ENCODE measurements around the gene GIMAP4.
"Not testable (repeated sequence)": the region's sequence is repeated elsewhere in the genome, so short reads cannot be mapped to it uniquely, and the experiment has no call there.

The GIMAP4 gene

DNA sequence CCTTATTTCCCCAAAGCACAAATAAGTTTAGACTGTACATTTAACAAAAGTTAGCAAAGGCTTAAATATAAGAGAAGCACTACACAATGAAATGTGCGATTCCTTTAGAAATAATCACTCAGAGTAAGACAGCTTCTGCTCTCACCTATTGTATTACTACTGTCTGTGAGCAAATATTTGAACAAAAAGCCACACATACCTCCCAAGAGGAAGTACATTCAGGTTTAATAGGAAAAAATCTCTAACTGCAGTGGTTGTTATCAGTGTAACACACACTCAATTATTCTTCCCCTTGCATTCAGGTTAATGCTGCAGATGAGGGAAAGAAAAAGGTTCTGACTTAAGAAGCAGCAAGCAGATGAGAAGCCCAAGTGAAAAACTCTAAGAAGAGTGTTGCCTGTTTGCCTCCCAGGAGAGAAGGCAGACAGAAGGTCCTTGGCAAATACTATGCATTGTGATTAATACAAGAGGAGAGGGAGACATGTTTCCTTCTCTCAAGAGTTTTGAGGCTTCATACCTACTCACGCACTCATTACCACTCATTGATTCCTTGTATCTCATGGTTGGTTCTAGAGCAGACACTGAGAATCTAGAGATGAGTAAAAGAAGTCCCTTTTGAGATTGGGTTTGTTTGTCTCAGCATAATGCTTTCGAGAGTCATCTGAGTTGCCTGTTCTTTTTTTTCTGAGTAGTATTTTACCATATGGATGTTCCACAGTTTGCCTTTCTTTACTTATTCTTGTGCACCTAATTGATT is 13.6 kb downstream of the GIMAP4 start:
- DNase-seq (ENCODE audit: low spot score): no peak

DNA sequence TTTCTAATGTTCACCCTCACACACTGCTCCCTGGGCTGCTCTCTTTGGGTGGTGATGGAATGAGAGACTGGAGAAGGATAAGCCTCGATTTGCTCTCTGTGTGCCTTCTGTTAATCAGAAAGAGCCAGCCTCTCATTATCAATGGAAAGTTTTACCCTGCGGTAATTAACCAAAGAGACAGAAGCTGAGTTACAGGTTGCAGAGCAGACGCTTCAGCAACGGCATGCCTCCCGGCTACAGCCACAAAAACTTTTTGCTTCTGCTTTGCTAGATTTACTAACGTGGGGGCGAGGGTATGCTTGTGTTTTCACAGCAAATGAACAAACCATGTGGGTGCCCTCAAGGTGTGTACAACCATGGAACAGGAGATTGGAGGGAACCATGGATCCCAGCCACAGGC is 18.0 kb downstream of the GIMAP4 start:
- no peak for DNase-seq (ENCODE audit: low spot score)

DNA sequence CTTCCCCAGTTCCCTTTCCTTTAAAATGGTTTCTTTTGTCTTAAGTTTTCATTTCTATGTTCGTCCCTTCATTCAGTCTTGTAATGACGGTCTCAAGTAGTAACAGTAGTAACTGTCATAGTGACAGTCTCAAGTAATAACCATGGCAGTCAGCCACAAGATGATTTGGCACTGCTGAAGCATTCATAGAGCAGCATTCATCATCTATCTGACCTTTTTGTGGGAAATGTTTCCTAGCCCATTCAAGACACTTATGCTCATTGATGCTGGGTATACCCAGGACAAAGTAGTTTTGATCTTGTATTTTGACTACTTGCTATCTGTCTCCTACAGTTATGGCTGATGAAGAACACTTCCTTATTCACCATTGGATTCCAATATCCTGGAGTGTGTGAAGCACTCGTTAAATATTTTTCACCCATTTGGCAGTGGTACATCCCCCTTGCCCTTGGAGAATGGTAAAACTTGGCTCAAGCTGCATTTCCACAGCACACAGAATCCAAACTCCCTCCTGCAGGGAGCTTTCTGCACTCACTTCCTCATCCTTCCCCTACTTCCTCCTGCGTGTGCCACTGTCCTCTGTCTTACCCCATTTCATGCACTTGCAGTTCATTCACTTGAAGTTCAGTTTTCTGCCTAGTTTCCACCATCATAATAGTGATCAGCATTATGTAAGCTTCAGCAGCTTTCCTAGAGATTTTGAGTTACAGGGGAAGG is 19.0 kb downstream of the GIMAP4 start:
- DNase-seq (ENCODE audit: low spot score): no peak

DNA sequence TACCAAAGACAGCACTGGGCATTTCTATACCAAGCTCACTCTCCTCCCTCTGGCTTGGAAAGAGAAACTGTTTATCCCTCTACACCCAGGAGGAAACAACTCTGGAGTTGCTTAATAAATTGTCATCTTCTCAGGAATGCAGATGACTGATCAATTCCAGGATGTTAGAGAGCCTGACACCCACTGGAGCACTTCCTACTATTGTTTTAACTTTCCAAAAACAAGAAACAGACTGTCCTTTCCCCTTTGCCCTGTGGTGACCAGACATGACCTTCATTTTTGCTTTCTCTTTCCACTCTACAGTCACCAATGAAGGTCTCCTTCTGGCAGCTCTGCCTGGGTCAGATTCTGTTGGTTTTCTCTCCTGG is 19.6 kb downstream of the GIMAP4 start:
- DNase-seq (ENCODE audit: low spot score): no peak

DNA sequence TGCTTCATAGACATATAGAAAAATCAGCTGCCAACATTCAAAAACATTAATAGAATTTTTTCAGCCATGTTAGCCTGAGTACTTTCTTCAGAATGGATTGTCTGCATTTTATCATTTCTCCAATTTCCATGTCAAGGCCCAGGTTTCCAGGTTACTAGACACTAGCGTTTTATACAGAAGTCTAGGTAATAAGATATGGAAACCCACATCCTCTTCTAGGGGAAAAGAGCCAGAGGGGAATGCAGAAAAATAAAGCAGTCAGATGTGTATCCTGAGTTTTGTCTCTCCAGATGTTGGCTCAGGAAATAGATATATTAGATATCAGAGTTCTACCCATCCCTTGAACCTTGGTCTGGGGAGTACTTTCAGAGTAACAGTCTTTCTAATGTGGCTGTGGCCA is 20.4 kb downstream of the GIMAP4 start:
- DNase-seq (ENCODE audit: low spot score): no peak

DNA sequence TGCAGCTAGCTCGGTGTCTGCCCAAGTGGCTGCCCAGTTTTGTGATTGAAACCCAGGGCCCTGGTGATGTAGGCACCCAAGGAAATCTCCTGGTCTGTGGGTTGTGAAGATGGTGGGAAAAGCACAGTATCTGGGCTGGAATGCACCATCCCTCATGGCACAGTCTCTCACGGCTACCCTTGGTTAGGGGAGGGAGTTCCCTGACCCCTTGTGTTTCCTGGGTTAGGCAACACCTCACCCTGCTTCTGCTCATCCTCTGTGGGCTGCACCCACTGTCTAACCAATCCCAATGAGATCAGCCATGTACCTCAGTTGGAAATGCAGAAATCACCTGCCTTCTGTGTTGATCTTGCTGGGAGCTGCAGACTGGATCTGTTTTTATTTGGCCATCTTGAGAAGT is 27.6 kb downstream of the GIMAP4 start:
- DNase-seq (ENCODE audit: low spot score): no peak

DNA sequence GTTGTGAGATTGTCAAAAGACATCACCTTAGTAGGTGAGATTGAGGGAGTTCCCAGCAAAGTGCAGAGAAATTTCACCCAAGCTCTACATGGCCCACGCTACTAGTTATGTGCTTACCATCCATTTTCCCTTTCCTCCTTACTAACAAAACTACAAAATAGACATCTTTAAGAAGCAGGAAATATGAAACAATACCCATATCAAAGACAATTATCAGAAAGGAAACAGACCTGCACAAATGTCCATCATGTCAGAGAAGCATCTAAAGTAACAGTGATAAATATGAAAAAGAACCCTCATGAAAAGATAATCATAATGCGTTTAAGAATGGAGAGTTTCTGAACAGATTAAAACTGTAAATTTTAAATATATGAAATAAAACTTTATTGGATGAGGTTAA is 28.2 kb downstream of the GIMAP4 start:
- no peak for DNase-seq (ENCODE audit: low spot score)

DNA sequence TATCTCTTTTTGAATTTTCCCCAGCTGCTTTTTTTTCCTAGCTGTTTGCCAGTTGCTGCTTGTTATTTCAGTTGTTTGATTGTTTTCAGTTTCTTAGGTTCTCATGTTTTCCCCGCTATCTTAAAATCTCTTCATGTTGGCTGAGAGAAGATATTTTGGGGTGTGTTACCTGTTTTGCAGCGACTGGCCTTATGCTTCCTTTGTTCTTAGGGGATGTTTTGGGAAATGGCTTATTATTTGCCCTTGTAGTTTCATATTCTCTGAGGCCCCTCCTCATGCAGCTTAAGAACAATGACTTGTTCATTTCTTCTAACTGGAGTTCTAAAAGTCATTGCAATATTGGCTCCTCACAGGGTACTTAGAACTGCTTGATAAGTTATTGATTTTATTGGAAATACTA is 36.4 kb downstream of the GIMAP4 start:
- DNase-seq (ENCODE audit: low spot score): peak; percentile 65

DNA sequence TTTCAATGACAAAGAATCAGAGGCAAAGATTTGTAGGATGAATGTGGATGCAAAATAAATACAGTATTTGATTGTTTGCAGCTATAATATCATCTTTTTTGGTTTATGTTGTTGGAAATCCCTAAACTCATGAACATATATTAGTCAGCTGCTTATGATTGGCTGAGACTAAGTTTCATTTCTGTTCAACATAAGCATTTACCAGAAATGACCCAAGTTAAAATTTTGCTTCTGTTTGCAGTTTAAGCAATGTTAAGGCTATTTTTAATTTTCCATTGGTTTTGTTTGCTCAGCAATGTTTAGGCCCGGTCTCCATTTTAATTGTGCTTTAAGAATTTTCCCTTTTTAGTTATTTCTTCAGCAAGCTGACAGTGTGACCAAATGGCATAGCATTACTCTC is 43.0 kb downstream of the GIMAP4 start:
- no peak for DNase-seq (ENCODE audit: low spot score)

DNA sequence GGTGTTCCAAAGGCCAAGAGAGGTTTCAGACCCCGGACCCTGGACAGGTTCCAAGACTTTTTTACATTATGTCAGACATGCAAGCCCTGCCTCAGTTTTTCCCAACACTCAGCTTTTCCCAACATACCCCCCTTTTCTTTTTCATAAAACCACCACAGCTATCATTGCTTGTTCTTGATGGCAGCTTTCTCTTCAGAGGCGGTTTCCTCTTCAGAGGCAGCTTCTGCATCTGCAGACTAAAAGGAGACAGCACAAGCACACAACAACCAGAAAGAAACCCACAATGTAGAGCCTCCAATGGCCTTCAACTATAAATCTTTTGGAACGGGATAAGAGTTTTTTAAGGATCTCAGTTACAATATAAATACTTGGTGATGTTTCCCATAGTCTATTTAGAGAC is 45.7 kb downstream of the GIMAP4 start:
- DNase-seq (ENCODE audit: low spot score): peak; percentile 27

DNA sequence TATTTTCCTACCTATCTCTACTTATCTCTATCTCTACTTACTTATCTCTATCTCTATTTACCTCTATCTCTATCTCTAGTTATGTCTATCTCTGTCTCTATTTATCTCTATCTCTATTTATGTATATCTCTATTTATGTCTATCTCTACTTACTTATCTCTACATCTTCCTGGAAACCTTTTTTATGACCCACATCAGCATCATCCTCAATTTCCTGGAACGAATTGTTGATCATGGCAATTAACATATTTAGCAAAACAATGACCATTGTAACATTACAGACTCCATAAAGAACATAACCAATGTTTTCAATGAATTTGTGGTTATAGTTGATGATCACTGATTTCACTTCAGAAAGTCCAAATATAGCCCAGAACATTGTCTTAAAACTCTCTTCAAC is 46.7 kb downstream of the GIMAP4 start:
- DNase-seq (ENCODE audit: low spot score): no peak

DNA sequence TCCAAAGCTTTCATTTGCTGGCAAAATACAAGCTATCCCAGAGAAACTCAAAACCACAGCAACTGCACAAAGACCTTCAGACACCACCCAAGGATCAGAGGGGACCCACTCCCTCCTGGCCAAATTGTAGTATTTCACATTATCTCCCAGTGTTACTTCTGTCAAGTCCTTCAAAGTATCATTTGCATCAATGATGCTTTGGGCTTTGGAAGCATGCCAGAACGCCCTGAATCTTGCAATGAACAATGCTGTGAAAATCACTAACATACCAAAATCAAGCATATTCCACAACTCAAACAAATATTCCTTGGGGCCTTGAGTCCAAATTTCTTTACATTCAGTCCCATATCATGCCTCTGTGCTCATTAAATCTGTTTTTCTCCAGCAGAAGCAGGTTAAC is 47.2 kb downstream of the GIMAP4 start:
- not testable (repeated sequence) for DNase-seq (ENCODE audit: low spot score)

DNA sequence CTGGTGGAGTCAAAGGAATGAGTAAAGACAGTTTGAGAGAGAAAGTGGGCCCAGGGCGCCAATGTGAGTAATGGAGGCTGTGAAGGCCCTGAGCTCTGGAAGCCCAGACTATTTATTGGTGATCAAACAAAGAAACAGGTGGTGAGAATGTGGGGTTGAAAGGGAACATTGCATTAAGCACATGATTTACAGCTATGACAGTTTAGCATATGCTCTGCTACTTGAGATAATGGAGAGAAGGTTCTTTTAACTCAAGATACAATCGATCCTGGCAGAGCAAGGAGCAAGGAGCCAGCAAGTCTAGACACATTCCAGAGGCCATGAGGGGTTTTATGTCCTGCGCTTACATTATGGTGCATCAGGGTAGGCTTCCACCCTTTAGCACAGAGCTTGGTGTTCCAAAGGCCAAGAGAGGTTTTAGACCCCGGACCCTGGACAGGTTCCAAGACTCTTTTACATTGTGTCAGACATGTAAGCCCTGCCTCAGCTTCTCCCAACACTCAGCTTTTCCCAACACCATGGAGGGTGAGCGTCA is 48.1 kb downstream of the GIMAP4 start:
- not testable (repeated sequence) for DNase-seq (ENCODE audit: low spot score)

DNA sequence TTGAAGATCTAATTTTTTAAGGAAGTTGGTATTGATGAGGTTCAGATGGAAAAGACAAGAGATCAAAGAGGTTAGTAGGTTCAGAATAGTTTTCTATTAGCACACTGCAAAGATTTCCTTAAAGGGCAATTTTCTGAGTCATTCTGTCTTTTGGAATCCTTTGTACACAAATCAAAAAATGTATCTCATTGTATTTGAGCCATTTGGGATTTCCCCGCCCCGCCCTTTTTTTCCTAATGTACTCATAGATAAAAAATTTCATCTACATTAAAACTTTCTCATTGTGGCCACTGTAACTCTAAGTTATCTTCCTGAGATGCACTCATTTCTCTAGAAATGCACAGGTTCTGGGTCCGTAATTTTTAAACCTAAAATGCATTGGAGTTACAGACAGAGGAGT is 52.9 kb downstream of the GIMAP4 start:
- DNase-seq (ENCODE audit: low spot score): no peak

DNA sequence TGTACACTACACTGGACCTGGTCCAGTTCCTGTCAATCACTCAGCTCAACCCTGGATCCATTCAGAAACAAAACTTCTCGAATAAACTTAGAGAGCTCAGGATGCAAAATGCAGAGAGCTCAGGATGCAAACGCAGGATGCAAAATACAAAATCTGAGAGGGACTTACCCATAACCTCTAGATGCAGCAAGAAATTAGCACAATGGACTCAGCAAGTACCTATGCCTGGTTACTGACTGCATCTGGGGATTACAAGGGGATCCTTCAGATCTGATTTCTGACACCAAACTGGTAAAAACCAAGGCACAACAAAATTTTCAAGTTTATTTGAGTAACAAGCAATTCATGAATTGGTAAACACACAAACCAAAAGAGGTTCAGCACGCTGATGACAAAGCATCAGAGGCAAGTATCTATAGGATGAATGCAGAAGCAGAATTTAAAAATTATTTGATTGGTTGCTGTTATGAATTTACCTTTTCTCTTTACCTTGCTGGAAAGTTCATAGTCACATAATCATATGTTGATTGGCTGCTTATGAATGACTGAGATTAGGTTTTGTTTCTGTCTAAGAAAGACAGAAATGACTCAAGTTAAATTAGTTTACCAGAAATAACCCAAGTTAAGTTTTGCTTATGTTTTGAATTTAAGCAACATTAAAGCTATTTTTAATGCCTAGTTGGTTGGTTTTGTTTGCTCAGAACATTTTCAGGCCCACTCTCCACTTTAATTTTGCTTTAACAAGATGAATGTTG is 53.6 kb downstream of the GIMAP4 start:
- peak; percentile 14 for DNase-seq (ENCODE audit: low spot score)

DNA sequence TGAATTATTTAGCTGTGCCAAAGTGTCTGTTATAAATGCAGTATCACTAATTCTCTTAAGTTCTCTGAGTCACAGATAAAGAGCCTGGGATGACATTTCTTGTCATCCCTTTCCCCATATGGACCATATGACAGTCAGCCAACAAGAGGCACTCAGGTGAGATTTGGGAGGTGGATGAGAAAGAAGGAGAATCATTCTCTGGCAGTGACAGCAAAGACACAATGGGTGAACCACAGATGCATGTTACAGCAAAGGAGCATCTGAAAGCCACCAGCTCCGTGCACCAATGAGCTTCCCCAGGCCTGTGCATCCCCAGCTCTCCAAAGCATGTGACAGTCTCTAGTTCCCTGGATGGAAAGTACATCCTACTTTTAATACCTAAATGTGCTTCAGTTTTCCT is 54.2 kb downstream of the GIMAP4 start:
- no peak for DNase-seq (ENCODE audit: low spot score)

Data from CD4-positive, alpha-beta T cell treated with Interleukin-6 at 100 ng/mL for 8 hours (primary cell).